Erythroblast (primary cell): ENCODE results near the gene COG5.

Experiments
- GATA1 ChIP-seq: IDR thresholded peaks from 2 replicates; pipeline ENCODE4 v1.6.1; 2011; ENCODE audit warnings: low read depth, mild to moderate bottlenecking, control low read depth, low read length, moderate library complexity
- POLR2A ChIP-seq: IDR thresholded peaks from 2 replicates; pipeline ENCODE4 v1.6.1; 2011; ENCODE audit warnings: mild to moderate bottlenecking, low read length

DNA sequence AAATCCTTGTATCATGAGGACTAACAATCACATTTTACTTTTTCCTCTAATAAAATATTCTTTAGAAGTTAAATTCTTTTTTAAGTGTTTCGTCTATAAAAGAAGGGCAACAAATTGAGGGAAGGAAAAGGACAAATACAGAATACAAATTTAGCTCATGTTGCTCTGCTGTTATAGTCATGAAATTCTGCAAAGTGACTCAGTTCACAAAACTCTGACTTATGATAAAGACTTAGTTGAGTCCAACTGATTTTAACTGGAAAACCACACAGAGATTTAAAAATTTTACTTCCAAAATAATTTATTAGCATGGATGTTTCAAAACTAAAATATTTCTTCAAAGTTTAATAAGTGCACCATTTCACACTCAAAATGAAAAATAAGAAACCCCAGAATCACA, 168.9 kb downstream of the COG5 start:
- TF ChIP-seq POLR2A (no peak), GATA1 (no peak)
